ENCODE data around the gene PSMG3.

Gene PSMG3

GRCh38 chr7:1569833-1570632, at the start of gene PSMG3:
PSMG3 (minus strand) TSS chr7:1570032; CDS start chr7:1569339, 693 bp downstream.
- DNase-seq = peak; percentile 91 to 98

- no peak for DNase-seq
These were observed 48.6 kb upstream of the PSMG3 start for GRCh38 chr7:1618475-1618874.

- no peak for DNase-seq
These were observed 48.1 kb upstream of the PSMG3 start for GRCh38 chr7:1617957-1618356.

- DNase-seq = no peak
These were observed 46.9 kb upstream of the PSMG3 start for GRCh38 chr7:1616741-1617140.

GRCh38 chr7:1611708-1612241, 41.9 kb upstream of the PSMG3 start:
- DNase-seq = no peak

GRCh38 chr7:1610678-1611302, 41.0 kb upstream of the PSMG3 start:
- no peak for DNase-seq

- no peak for DNase-seq
These were observed 40.3 kb upstream of the PSMG3 start for GRCh38 chr7:1610013-1610677.

- no peak for DNase-seq
These were observed 39.2 kb upstream of the PSMG3 start for GRCh38 chr7:1609023-1609422.

- DNase-seq = no peak
These were observed 38.5 kb upstream of the PSMG3 start for GRCh38 chr7:1608318-1608717.

GRCh38 chr7:1607696-1608095, 37.9 kb upstream of the PSMG3 start:
- no peak for DNase-seq

- DNase-seq = no peak
These were observed 37.2 kb upstream of the PSMG3 start for GRCh38 chr7:1607001-1607400.

- no peak for DNase-seq
These were observed 34.6 kb upstream of the PSMG3 start for GRCh38 chr7:1604383-1604782.

GRCh38 chr7:1603346-1604225, 33.8 kb upstream of the PSMG3 start:
- DNase-seq = peak; percentile 14 to 47

GRCh38 chr7:1602386-1602785, 32.6 kb upstream of the PSMG3 start:
- no peak for DNase-seq

GRCh38 chr7:1601956-1602355, 32.1 kb upstream of the PSMG3 start:
- DNase-seq = no peak

- DNase-seq = no peak
These were observed 30.0 kb upstream of the PSMG3 start for GRCh38 chr7:1599640-1600395.

GRCh38 chr7:1598961-1599639, 29.3 kb upstream of the PSMG3 start:
- DNase-seq = no peak

GRCh38 chr7:1598286-1598685, 28.5 kb upstream of the PSMG3 start:
- no peak for DNase-seq

- no peak for DNase-seq
These were observed 28.0 kb upstream of the PSMG3 start for GRCh38 chr7:1597791-1598190.

GRCh38 chr7:1597066-1597760, 27.4 kb upstream of the PSMG3 start:
- no peak for DNase-seq

Data from SHP77 (cell line).